Measurements from ENCODE around the gene BFSP1.

BFSP1 gene

GRCh38 chr20:17461941-17462340 lies 69.2 kb downstream of the BFSP1 start:
- DNase-seq (ENCODE audit: low read depth), result no peak

DNA sequence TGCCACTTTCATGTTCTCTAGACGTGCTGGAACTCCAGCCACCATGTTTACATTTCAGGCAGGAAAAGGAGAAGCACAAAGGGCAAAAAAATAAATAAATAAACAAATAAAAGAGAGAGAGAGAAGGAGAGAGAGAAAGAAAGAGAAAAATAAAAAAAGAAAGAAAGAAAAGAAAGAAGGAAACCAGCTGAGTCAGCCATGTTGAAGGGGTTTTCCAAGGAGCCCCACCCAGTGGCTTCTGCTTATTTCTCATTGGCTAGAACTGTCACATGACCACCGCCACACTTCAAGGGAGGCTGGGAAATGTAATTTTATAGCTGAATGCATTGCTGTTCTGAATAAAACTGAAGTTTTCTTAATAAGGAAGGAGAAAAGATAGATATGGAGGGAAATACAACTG lies 71.1 kb downstream of the BFSP1 start:
- DNase-seq (ENCODE audit: low read depth), result no peak

DNA sequence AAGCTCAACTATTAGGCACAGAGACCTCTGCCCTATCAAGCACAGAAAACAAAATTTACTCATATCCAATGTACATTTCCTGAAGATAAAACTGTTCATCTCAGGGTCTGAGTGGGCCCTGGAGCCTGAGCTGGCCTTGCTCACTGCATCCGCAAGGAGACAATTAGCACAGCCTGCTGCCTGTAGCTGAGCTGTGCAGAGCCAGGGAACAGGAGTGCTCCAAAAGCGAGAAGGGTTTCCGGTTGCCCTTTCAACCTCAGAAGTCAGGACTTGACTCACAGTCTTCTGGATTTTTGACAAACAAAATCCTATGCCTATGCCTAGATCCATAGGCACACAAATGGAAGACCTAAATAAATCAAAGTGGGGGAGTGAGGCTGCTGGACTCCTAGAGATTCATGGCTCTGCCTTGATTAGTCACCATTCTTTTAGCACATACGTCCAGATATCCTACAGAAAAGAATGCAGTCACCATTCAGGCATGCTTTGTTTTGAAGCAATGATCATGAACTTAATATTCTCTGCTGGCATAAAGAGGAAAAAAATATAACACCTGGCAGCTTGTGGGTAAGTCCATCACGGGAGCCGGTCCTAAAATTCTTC lies 73.5 kb downstream of the BFSP1 start:
- no peak for DNase-seq (ENCODE audit: low read depth)

DNA sequence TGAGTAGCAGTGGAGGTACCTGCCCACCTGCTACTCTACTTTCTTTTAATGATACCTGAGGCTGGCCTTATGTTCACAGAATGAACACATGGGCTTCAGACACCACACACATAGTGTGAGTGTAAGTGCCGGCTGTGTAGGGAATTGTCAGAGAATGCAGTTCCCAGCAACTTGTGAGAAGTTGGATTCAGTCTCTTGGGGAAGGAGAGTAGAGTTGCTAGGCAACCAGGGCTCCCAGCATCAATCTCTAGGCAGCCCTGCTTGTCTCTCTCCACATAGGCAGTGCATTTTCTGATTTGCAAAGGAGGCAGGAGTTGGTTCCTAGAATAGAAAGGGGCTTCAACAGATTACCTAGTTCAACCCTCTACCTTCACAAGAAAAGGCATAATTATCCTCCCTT lies 74.1 kb downstream of the BFSP1 start:
- no peak for DNase-seq (ENCODE audit: low read depth)

DNA sequence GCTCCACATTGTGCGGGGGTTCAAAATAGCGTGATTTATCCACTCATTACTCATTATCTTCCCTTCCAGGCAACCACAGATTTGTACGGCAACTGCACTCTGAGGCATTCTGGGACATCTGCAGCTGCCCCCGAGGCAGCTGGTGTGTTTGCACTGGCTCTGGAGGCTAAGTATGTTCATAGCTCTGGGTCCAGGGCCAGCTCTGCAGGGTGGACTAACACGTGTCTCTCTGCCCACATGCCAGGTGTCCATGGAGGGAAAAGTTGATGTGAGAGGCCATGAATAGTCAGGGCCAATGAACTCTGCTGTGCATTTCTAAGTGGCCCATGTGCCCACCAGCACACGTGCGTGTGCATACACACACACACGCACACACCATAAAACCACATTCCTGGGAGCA lies 74.9 kb downstream of the BFSP1 start:
- no peak for DNase-seq (ENCODE audit: low read depth)

GRCh38 chr20:17453592-17453991 lies 77.6 kb downstream of the BFSP1 start:
- no peak for DNase-seq (ENCODE audit: low read depth)

DNA sequence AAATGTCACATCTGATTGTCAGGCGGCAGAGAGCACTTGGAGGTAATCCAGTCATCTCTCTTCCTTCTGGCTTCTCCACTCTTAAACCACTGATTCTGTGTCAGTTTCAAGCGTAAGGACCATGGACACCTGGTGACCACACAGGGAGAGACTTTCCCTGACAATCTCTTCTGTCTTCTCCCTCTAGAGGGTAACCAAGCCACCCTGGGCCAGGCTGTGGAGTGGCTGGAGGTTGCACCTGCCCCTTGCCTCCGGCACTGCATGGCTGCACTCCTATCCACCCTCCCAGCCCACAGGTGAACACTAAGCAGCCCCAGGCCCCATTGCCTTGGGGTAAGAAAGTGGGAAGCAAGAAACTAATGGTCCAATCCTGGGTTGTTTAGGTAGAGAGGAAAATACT lies 78.7 kb downstream of the BFSP1 start:
- DNase-seq (ENCODE audit: low read depth), result no peak

- no peak for DNase-seq (ENCODE audit: low read depth)
Observed at GRCh38 chr20:17449031-17449430, 82.1 kb downstream of the BFSP1 start.

DNA sequence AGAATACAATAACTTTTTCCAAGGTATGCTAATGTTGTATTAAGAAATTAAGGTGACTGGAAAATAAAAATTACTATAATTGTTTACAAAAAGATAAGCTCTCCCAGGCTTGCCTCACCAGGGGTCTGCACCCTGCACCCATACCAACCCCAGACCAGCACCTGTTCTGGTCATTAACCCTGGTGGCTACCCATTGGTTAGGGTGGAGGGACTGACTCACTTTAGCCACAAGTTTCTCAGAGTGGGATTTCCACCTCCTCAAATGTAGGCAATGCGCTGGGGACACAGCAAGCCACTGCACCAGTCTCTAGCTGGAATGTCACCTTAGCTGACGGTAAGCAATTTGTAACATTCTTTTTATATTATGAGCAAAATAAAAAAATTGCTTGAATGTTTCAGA lies 83.1 kb downstream of the BFSP1 start:
- DNase-seq (ENCODE audit: low read depth), result no peak

DNA sequence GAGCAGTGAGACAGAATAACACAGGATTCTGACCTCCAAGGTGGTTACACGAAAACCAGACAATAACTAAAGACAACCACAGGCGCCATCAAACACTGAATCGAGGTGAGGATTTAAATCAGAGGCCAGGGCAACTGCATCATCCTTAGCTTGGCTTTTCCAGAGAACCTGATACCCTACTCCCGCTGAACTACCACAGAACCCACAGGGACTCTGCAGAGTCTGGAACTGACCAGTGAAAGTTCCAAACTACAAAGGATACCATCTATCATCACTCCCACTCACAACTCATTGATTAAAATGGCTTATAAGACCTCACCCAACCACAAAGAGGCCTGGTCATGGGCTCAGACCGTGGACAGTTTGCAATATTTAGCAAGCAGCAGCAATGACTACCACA lies 85.0 kb downstream of the BFSP1 start:
- no peak for DNase-seq (ENCODE audit: low read depth)

DNA sequence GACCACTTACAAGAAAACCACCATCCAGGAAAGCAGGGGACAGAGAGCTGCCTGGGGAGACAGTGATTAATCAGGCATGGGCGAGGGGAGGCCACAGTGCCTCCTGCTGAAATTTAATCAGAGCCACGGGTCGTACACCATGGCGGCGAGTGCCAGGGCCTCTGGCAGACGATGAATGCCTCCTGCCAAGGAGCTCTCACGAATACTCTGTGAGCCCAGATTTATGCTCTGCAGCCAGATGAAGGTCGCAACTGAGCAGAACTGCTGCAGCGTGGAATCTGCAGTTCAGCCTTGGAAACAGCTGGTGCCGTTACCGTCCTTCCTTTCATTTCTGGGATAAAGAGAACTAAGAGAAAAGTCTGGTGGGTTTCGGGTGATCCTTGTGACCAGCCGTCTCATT lies 85.6 kb downstream of the BFSP1 start:
- no peak for DNase-seq (ENCODE audit: low read depth)

GRCh38 chr20:17444091-17444490 lies 87.1 kb downstream of the BFSP1 start:
- DNase-seq (ENCODE audit: low read depth), result no peak
